CMK (cell line): Measurements from ENCODE around the gene TMEM178B.
"Not testable (repeated sequence)": the region's sequence is repeated elsewhere in the genome, so short reads cannot be mapped to it uniquely, and the experiment has no call there.

Experiments
- DNase-seq: peaks from one replicate; pipeline ENCODE4 v3.0.0-alpha.2; 2010; ENCODE audit warnings: low read depth

The TMEM178B gene

DNA sequence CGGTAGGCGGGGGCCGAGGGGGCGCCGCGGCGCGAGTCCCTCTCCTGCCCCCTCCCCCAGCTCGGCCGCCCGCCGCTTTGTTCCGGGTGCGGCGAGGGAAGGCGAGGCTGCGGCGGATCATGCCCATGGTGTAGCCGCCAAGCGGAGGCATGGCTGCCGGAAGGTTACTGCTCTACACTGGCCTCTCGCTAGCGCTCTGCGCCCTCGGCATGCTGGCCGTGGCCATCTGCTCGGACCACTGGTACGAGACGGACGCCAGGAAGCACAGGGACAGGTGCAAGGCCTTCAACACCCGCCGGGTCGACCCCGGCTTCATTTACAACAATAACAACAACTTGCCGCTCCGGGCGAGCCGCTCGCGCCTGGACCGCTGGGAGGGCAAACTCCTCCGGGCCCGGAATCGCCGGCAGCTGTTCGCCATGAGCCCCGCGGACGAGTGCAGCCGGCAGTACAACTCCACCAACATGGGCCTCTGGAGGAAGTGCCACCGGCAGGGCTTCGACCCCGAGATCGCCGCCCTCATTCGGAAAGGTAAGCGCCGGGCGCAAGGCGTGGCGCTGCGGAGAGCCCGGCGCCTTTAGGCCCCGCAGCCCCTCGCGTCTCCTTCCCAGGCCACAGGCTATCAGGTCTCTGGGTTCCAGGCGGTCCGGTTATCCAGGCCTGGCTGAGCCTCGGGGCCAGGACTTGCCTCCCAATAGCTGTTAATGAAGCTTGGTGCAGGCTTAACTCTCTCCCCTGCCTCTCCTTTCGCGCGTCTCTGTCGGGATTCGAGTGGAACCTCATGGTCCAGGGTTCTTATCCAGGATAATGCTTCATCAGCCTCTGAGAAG lies 513 bp downstream of the TMEM178B start:
- DNase-seq: no peak

DNA sequence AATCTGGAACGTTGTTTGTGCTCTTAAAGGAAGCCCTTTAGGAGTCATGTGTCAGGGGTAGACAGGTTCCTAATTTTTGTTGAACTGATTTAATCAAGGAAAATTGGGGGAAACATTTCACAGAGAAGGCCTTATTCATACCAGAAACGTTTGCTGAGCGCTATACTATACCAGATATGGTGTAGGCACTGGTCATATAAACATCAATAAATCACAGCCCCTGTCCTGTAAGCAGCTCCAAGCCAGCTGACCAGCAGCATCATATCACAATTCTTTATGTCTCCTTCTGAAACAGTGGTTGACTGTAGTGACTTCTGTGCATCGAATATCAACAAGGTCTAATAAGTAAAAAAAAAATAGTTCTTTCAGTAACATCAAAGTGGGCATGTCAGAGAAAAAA lies 1.1 kb downstream of the TMEM178B start:
- DNase-seq: no peak

DNA sequence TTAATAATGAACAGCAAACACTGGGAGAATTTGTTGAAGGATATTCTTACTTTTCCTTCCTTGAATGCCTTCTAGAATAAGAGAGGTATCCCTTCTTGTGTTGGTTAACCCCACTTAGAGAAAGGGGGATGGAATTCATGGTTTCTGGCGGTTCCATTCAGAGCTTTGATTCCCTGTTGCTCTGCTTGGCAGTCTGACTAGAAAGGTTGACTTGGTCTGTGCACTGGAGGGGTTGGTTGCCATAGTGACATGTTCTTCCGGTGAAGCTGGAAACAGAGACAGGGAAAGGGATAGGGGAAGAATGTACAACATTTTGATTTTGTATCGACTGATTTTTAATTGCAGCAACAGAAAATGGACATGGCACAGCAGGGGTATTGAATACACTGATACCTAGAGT lies 2.5 kb downstream of the TMEM178B start:
- no peak for DNase-seq

DNA sequence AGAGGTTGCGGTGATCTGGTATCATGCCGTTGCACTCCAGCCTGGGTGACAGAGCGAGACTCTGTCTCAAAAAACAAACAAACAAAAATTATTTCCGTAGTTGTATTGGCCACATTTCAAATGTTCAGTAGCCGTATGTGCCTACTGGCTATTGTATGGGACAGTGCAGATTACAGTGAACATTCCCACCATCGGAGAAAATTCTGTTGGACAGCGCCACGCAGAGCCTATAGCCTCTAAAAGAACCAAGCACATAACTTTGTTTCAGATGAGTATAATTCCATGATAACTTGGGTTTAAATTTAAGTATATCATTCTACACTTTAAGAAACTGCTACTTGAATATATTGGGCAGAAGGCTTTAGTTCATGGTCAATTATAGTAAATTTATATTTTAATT lies 5.4 kb downstream of the TMEM178B start:
- no peak for DNase-seq

DNA sequence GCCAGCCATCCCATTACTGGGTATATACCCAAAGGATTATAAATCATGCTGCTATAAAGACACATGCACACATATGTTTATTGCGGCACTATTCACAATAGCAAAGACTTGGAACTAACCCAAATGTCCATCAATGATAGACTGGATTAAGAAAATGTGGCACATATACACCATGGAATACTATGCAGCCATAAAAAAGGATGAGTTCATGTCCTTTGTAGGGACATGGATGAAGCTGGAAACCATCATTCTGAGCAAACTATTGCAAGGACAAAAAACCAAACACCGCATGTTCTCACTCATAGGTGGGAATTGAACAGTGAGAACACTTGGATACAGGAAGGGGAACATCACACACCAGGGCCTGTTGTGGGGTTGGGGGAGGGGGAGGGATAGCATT lies 15.6 kb downstream of the TMEM178B start:
- DNase-seq: not testable (repeated sequence)

DNA sequence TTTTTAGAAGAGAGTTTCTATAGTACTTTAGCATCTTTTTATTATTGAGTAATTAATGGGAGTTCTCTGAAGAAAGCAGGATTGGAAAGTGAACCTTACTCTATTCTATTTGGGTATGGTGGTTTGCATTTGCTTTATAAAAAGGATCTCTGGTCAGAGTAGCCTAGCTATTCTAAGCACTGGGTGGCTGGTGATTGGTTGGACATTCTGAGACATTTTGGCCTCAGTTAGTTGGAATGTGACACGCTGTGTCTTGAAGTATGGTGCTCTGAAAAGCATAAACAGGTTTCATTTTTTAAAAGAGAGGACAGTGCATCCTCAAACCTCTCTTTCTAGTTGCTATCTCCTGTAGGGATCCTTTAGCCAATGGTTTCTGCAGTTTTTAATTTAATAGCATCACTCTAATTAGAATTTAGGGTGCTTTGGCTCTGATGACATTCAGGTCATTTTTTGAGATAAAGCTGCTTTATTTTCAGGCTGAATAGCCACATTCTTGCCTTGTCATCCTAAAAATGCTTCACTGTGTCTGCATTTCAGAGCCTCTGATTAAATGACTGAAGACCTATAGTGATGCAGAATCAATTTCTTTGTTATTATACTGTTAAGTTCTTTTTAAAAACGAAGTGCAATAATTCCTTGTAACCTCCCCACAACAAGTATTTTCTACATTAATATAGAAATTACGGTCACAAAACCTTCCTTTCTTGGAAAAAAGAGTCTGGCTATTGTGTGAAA lies 20.6 kb downstream of the TMEM178B start:
- no peak for DNase-seq

DNA sequence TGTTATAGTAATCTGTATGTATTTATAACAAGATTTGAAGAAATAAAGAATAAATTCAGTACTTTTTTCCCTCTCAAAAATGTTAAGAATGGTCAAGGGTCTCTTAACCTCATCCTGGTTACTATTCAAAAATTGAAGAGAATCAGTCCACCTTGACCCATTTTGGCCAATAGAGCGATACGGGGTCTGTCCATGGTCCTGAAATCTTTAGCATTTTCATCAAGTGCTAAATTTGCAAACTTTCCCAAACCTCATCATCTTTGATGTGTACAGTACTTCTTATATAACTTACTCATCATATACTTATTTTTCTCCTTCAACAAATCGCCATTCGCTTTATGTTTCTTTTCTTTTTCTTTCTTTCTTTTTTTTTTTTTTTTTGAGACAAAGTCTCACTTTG lies 23.6 kb downstream of the TMEM178B start:
- DNase-seq: no peak

DNA sequence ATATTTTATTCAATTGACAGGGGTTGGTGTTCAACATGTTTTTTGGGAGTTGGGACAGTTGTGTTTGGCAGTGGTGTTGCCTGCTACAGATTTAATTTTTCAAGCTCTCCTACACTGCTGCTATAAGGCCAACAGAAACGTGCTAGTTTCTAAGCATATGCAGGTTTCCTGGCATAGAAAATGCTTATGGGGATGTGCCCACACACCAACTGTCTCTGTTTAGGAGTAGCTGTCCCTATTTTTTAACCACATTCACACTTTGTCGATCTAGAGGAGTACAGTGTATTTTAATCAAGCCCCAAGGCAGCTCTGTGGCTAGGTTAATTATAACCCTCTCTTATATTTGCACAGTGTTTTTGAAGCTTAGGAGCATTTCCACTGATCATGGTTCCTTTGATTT lies 28.6 kb downstream of the TMEM178B start:
- no peak for DNase-seq

DNA sequence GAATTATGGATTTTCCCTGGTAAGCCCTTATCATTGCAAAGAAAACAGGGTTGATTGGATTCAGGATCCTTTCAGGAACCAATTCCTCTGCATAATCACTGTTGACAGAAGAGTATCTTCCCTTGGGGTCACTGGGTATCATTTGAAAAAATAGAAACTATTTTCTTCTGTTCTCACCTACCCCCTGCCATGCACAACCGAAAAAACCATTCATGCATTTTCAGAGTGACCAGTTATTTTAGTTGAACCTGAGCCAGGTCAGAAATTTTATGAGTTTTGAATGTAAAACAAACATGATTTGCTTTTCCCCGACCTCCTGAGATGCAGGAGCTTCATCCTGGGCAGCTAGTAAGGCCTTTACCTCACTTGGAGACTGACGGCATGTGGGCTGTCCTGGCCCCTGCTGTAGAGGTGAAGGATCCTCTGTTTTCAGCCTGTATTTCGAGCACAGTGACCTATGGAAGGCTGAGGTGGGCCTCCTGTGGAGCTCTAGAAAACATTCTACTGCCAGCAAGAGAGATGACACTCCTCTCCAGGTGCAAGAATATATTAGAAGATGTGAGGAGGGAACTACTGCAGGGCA lies 30.1 kb downstream of the TMEM178B start:
- no peak for DNase-seq

DNA sequence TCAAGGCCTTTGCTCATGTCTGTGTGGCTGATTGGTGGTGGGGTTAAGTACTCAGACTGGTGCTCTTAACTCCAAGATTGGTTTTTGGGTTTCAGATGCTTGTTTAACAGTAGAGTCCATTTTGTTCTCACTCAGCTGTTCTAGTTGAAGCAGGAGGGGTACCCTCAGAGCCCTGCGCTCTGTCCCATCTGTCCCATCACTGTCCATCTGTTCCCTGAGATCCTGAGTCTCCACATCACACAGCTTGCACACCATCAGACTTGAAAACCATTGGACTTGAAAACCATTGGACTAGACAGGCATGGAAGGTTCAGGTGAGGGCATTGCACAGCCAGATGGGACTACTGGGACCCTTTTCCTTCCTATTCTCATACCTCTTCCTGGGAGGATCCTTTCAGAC lies 39.3 kb downstream of the TMEM178B start:
- no peak for DNase-seq

DNA sequence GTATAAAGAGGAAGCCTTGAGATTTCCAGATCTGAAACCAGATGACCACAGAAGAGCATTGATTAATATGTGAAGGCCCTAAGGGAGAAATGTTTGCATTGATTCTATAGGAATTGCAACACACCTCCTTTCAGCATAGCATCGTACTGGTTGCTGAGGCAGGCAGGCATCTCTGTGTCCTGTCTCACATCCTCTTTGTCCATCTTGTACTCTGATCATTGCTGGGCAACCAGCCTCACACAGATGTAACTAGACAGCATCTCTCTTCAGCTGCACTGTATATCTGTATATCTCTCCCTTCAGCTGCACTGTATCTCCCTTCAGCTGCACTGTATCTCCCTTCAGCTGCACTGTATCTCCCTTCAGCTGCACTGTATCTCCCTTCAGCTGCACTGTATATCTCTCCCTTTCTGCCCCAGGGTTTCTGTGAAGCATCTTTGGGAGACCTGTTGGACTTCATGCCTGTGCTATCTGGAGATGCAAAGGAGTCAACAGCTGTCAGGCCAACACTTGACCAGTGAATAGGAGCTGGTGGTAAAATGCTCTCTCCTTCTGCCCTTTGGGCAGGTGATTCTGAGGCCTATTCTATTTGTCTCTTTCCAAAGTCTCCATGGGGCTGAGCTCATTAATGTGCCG lies 40.3 kb downstream of the TMEM178B start:
- DNase-seq: no peak

DNA sequence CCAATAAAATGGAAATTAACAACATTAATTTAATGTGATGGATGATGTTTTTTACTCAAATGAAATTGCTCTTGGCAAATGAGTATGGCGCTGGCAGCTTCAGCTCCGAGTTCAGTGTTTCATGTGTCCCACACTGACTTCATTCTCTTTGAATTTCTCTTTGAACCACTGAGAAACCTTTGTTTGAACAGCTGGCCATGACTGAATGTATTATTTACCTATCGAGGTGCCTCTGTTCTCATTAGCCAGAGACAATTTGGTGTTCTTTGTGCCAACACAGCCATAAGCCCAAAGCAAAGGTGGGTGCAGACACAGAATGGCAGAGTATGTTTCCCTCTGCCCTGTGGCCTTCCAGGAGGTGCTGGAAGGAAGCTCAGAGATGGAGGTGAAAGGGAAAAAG lies 42.1 kb downstream of the TMEM178B start:
- DNase-seq: no peak

DNA sequence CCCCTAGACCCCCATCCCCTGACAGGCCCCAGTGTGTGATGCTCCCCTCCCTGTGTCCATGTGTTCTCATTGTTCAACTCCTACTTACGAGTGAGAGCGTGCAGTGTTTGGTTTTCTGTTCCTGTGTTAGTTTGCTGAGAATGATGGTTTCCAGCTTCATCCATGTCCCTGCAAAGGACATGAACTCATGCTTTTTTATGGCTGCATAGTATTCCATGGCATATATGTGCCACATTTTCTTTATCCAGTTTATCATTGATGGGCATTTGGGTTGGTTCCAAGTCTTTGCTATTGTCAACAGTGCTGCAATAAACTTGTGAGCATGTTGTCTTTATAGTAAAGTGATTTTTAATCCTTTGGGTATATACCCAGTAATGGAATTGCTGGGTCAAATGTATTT lies 42.8 kb downstream of the TMEM178B start:
- DNase-seq: not testable (repeated sequence)

DNA sequence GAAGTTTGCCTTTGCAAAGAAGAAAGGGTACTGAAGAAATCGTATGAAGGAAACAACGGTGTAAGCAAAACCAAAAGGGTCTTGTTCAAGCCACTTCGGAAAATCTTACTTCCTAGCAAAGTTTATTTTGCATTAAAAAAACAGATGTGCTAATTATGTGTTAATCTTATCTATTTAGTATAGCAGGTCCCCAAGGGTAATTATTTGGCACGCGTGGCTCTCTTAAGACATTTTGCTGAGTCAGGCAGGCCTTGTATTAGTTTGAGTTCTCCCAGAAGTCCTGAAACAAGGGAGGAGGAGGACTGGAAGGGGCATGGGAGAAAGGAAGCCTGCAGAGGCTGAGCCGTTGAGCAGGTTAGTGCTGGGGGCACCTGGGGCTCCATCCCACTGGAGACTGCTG lies 44.9 kb downstream of the TMEM178B start:
- no peak for DNase-seq

DNA sequence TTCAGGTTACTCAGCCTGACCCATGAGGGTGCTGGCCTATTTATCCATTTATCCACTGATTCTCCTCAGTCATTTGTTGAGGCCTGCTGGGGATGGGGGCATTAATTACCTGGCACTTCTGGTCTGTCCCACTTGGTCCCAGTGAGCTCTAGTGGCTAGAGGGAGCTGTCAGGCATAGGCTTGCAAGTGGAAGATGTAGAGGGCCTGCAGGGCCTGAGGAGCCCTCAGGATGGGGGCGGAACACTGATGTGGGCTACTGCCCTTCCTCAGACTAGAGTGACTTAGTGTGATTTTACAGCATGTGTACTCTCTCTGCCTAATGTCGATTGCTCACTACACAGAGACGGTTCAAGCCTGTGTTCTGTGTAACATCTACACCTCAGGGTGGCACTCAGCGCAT lies 45.3 kb downstream of the TMEM178B start:
- no peak for DNase-seq

DNA sequence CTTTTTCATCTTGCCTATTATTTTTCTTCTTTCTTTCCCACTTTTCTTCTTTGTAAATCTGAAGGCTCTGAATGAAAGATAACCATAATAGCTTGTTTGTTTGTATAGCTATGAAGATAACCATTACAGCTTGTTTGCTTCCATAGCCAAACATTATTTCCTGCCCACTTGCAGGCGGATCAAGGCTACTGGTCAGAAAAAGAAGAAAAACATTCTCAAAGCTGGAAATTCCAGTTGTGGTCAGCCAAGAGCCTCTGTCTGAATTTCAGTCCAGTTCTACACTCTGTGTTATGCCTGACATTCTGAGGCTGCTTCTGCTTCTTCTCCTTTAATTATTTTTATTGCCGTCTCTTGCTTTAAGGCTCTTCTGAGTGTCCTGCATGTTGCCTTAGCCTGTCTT lies 48.9 kb downstream of the TMEM178B start:
- no peak for DNase-seq

DNA sequence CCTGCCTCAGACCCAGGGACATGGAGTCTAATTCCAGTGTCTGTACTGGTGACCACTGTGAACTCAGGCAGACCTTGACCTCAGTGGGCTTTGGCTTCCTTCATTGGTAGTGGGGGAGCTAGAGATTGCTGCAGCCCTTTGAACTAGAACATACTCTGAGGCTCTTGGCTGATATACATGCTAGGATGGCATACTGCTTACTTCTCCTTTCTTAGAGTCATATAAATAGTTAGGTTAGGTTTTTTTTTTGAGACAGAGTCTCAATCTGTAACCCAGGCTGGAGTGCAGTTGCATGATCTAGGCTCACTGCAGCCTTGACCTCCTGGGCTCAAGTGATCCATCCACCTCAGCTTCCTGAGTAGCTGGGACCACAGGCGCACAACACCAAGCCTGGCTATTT lies 49.7 kb downstream of the TMEM178B start:
- DNase-seq: no peak

DNA sequence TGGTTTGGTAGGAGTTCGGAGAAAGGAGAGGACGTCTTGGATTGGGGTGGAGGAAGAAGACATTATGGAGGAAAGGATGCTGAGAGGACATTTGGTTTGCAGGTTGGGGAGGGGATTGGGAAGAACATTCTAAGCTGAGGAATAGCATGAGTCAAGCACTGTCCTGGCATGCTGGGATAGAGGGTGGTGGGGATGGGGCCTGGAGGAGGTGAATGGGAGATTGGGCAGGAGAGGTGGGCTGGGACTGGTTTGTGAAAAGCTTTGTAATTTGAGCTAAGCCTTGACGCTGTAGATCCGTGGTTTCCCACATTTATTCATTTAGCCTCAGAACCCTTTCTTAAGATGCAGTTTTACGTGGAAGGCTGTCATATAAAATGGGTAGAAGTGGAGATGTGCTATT lies 52.2 kb downstream of the TMEM178B start:
- no peak for DNase-seq

DNA sequence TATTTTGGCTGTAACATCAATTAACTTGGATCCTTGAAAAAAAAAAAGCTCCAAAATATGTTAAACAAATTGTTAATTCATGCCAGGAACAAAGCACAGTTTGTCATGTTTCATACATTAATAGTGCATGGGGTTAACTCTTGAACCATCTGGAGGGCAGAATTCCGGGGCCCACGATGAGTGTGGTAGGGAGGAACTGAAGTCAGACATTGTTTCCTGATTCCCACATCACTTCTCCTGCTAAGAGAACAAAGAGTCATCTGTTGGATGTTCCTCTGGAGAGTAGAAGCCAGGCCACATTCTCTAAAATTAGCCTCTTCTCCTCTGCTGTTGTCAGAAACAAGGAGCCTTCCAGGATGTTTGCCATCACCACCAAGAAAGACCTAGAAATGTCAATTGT lies 54.6 kb downstream of the TMEM178B start:
- DNase-seq: no peak

DNA sequence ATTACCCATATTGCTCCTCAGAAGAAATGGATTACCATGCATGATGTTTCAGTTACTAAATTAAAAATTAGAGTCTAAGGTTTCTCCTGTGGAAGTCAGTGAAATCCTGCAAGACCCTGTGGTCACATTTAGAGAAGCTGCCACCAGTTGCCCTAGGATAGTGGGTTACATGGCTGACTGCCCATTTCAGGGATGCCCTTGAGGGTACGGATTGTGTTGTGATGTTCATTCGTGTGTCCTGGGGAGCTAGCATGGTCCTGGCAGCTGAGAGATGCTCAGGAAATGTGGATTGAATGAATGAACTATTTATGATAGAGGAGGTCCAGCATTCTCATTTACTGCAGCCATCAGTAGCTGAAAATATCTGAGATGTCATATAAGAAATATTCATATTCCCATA lies 55.1 kb downstream of the TMEM178B start:
- DNase-seq: no peak

DNA sequence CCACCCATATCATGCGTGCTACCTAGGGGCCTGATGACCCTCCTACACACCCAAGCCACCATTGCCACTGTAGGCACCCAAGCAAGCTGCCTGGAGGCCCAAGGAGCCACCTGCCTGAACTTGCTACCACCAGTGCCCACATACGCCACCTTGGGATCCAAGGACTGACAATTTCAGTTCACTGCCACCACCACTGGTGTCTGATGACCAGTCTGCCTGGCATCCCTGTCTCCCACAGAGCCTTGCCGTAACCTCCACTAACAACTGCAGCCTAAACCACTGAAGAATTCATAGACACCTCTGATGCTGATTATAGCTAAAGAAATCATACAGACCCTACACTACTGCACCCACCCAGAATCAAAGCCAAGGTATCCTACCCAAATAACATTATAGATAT lies 58.8 kb downstream of the TMEM178B start:
- DNase-seq: no peak

DNA sequence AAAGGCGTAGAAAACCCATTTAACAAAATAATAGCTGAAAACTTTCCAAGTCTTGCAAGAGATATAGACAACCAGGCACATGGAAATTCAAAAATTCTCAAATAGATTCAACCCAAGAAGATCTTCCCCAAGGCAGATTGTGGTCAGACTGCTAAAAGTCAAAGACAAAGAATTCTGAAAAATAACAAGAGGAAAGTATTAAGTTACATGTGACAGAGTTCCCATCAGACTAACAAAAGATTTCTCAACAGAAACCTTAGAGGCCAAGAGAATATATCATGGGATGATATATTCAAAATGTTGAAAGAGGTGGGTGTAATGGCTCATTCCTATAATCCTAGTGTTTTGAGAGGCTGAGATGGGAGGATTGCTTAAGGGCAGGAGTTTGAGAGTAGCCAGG lies 59.8 kb downstream of the TMEM178B start:
- DNase-seq: no peak

DNA sequence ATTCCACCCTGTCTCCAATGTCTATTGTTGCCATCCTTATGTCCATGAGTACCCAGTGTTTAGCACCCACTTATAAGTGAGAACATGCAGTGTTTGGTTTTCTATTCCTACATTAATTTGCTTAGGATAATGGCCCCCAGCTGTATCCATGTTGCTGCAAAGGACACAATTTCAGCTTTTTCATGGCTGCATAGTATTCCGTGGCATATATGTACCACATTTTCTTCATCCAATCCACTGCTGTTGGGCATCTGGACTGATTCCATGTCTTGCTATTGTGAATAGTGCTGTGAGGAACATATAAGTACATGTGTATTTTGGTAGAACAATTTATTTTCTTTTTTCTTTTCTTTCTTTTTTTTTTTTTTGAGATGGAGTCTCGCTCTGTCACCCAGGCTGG lies 68.2 kb downstream of the TMEM178B start:
- no peak for DNase-seq
